AG04450 (cell line): ENCODE data around the gene PAXX. TPM values are rescaled to one million over a fixed set of nuclear protein-coding genes. Genes with fewer than 3 reads are reported as not detected.

Experiments used
- CTCF ChIA-PET: fragments of 300-600, 350-600 bp; formaldehyde crosslinking; extraction: SDS; loops from one replicate; lab custom pipeline; 2022; ENCODE audit warnings: antibody characterized with exemption, inconsistent platforms; lab: Charles Lee
- POLR2A ChIA-PET: fragments of 350-600 bp; formaldehyde crosslinking; extraction: SDS; loops from one replicate; lab custom pipeline; 2021; ENCODE audit warnings: antibody characterized with exemption, inconsistent platforms; lab: Yijun Ruan, JAX
- DNase-seq: peaks from one replicate; pipeline ENCODE4 v3.0.0-alpha.2; 2011; ENCODE audit warnings: low read depth, low spot score
- H3K27ac ChIP-seq: one replicate; pipeline ENCODE4 v1.5.1; 2012; ENCODE audit warnings: low read depth, low read length, control low read depth
- H3K27me3 ChIP-seq: one replicate; pipeline ENCODE4 v1.6.0; 2012; ENCODE audit warnings: low read length; ENCODE audit not compliant: control insufficient read depth, insufficient read depth
- H3K4me3 ChIP-seq: 2 replicates; pipeline ENCODE4 v1.5.1; 2011; ENCODE audit warnings: mild to moderate bottlenecking, low read depth, low read length, control low read depth
- H3K9me3 ChIP-seq: 2 replicates; pipeline ENCODE4 v1.5.1; 2012; ENCODE audit warnings: low read length; ENCODE audit not compliant: control insufficient read depth, insufficient read depth
- polyA plus RNA-seq: library from polyadenylated mRNA; depleted of rRNA; stranded (reverse); fragments of >200 nt; gene quantifications from 2 replicates; pipeline ENCODE4 v1.2.3, GENCODE V29; 2011
- TF ChIP-seq, protein P1 (sequence below): IDR thresholded peaks from 2 replicates; pipeline ENCODE4 v1.5.1; 2011; ENCODE audit warnings: low read depth, low read length, control low read depth, inconsistent platforms

PAXX gene
- polyA plus RNA-seq, 1 experiment: 6.0 TPM

- ChIA-PET POLR2A (no interaction called here), CTCF (interaction anchor here (0.6 kb wide), 1 partner anchor 170 kb away, joined by 3 read pairs; no protein-coding TSS in a partner anchor)
- Histone ChIP-seq H3K9me3 (peaks cover 39% of the 10 kb centered on the region; the same call in 1 of the 2 replicates), H3K27me3 (no peaks in the 10 kb centered on the region), H3K4me3 (no peak overlapping the region), H3K27ac (no peak overlapping the region)
- DNase-seq: no peak
- TF ChIP-seq, protein P1, sequence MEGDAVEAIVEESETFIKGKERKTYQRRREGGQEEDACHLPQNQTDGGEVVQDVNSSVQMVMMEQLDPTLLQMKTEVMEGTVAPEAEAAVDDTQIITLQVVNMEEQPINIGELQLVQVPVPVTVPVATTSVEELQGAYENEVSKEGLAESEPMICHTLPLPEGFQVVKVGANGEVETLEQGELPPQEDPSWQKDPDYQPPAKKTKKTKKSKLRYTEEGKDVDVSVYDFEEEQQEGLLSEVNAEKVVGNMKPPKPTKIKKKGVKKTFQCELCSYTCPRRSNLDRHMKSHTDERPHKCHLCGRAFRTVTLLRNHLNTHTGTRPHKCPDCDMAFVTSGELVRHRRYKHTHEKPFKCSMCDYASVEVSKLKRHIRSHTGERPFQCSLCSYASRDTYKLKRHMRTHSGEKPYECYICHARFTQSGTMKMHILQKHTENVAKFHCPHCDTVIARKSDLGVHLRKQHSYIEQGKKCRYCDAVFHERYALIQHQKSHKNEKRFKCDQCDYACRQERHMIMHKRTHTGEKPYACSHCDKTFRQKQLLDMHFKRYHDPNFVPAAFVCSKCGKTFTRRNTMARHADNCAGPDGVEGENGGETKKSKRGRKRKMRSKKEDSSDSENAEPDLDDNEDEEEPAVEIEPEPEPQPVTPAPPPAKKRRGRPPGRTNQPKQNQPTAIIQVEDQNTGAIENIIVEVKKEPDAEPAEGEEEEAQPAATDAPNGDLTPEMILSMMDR: no peak
Measured at GRCh38 chr9:137009938-137010732, 17.9 kb downstream of the PAXX start.

GRCh38 chr9:137011156-137011555 is 18.9 kb downstream of the PAXX start:
- Histone ChIP-seq H3K27ac (no peak overlapping the region), H3K4me3 (no peak overlapping the region), H3K27me3 (no peaks in the 10 kb centered on the region), H3K9me3 (peaks cover 40% of the 10 kb centered on the region)
- ChIA-PET POLR2A (no interaction called here), CTCF (no interaction called here)
- TF ChIP-seq, protein P1: no peak
- no peak for DNase-seq

GRCh38 chr9:137011907-137012675 is 19.9 kb downstream of the PAXX start:
- ChIA-PET CTCF (no interaction called here), POLR2A (interaction anchor here (0.7 kb wide), 1 partner anchor 63 kb away, joined by 3 read pairs; no protein-coding TSS in a partner anchor)
- H3K27me3 ChIP-seq: no peaks in the 10 kb centered on the region
- peaks cover 49% of the 10 kb centered on the region for H3K9me3 ChIP-seq
- no peak overlapping the region for H3K27ac ChIP-seq
- TF ChIP-seq, protein P1: no peak
- DNase-seq: no peak
- no peak overlapping the region for H3K4me3 ChIP-seq

GRCh38 chr9:137012694-137013570 is 20.7 kb downstream of the PAXX start:
- no peak for DNase-seq
- Histone ChIP-seq H3K9me3 (peaks cover 57% of the 10 kb centered on the region), H3K27ac (no peak overlapping the region), H3K27me3 (no peaks in the 10 kb centered on the region), H3K4me3 (no peak overlapping the region)
- TF ChIP-seq, protein P1: no peak
- ChIA-PET POLR2A (no interaction called here), CTCF (no interaction called here)
